Neural cell (in vitro differentiated cells): ENCODE results near the gene AP3D1. TPM values are rescaled to one million over a fixed set of nuclear protein-coding genes. Genes with fewer than 3 reads are reported as not detected.
A peak's percentile ranks its signal among the peaks of the same experiment; 100 is the strongest.

ENCODE experiments used
- H2AFZ ChIP-seq: fragments of 200-600, 300-800 bp; sonication (generic), shearing (Covaris generic); 2 replicates; pipeline ENCODE4 v1.6.0; 2014; ENCODE audit warnings: low read depth, mild to moderate bottlenecking, antibody characterized with exemption, low read length, moderate library complexity
- H3F3A ChIP-seq: fragments of 200-600 bp; shearing (Covaris generic); 2 replicates; pipeline ENCODE4 v1.6.1; 2016; ENCODE audit warnings: mild to moderate bottlenecking, moderate library complexity, mixed read lengths, antibody characterized with exemption, low read length; ENCODE audit not compliant: insufficient read depth, poor library complexity, severe bottlenecking
- H3K27ac ChIP-seq: fragments of 200-600, 300-800 bp; sonication (generic), shearing (Covaris generic); 2 replicates; pipeline ENCODE4 v1.5.1; 2014; ENCODE audit warnings: mild to moderate bottlenecking, low read length, moderate library complexity
- H3K27me3 ChIP-seq: fragments of 300-800, 200-600 bp; sonication (generic), shearing (Covaris generic); 2 replicates; pipeline ENCODE4 v1.6.0; 2014; ENCODE audit warnings: mild to moderate bottlenecking, low read depth, low read length, moderate library complexity; ENCODE audit not compliant: insufficient read depth
- H3K36me3 ChIP-seq: fragments of 300-800, 200-600 bp; sonication (generic), shearing (Covaris generic); 2 replicates; pipeline ENCODE4 v1.5.1; 2014; ENCODE audit warnings: mild to moderate bottlenecking, antibody characterized with exemption, low read length, moderate library complexity; ENCODE audit not compliant: insufficient read depth
- H3K4me2 ChIP-seq: fragments of 300-800, 200-600 bp; sonication (generic), shearing (Covaris generic); 2 replicates; pipeline ENCODE4 v1.6.0; 2014; ENCODE audit warnings: mild to moderate bottlenecking, low read length
- H3K4me3 ChIP-seq: fragments of 300-800, 200-600 bp; sonication (generic), shearing (Covaris generic); 2 replicates; pipeline ENCODE4 v1.5.1; 2014; ENCODE audit warnings: mild to moderate bottlenecking, low read length, moderate library complexity
- H3K79me2 ChIP-seq: fragments of 200-600 bp; shearing (Covaris generic); replicated peaks from 2 replicates; pipeline ENCODE4 v1.6.0; 2014; ENCODE audit warnings: mild to moderate bottlenecking, low read length, moderate library complexity; ENCODE audit not compliant: insufficient read depth
- H3K9ac ChIP-seq: fragments of 300-800, 200-600 bp; sonication (generic), shearing (Covaris generic); 2 replicates; pipeline ENCODE4 v1.6.1; 2016; ENCODE audit warnings: mild to moderate bottlenecking, low read length, mixed read lengths
- H3K9me2 ChIP-seq: fragments of 200-600 bp; shearing (Covaris generic); 2 replicates; pipeline ENCODE4 v1.6.1; 2016; ENCODE audit warnings: mild to moderate bottlenecking, low read length, mixed read lengths; ENCODE audit not compliant: insufficient read depth
- H3K9me3 ChIP-seq: fragments of 200-600, 300-800 bp; sonication (generic), shearing (Covaris generic); 2 replicates; pipeline ENCODE4 v1.6.1; 2016; ENCODE audit warnings: mild to moderate bottlenecking, mixed run types, low read length, moderate library complexity, mixed read lengths
- H4K20me1 ChIP-seq: fragments of 200-600 bp; shearing (Covaris generic); 2 replicates; pipeline ENCODE4 v1.6.1; 2016; ENCODE audit warnings: mild to moderate bottlenecking, mixed run types; ENCODE audit not compliant: insufficient read depth
- CTCF ChIP-seq: fragments of 450-650 bp; IDR thresholded peaks from 2 replicates; pipeline ENCODE4 v1.5.1; 2014; ENCODE audit warnings: antibody characterized with exemption, mild to moderate bottlenecking, moderate library complexity; ENCODE audit not compliant: poor library complexity, severe bottlenecking
- EP300 ChIP-seq: fragments of 450-650 bp; conservative IDR thresholded peaks from 2 replicates; pipeline ENCODE4 v1.6.1; 2014; ENCODE audit warnings: antibody characterized with exemption, mild to moderate bottlenecking, moderate library complexity; ENCODE audit not compliant: poor library complexity, severe bottlenecking
- EZH2 ChIP-seq: fragments of 200-600, 300-800 bp; shearing (Covaris generic), sonication (generic); IDR thresholded peaks from 2 replicates; pipeline ENCODE4 v1.6.1; 2014; ENCODE audit warnings: antibody characterized with exemption, low read length, borderline replicate concordance, mild to moderate bottlenecking; ENCODE audit not compliant: insufficient read depth, poor library complexity, severe bottlenecking
- MXI1 ChIP-seq: fragments of 450-650 bp; conservative IDR thresholded peaks from 2 replicates; pipeline ENCODE4 v1.6.1; 2014; ENCODE audit warnings: antibody characterized with exemption, mild to moderate bottlenecking; ENCODE audit not compliant: poor library complexity, severe bottlenecking
- POLR2AphosphoS5 ChIP-seq: IDR thresholded peaks from 2 replicates; pipeline ENCODE4 v1.6.1; 2012
- RAD21 ChIP-seq: fragments of 450-650 bp; conservative IDR thresholded peaks from 2 replicates; pipeline ENCODE4 v1.6.1; 2014; ENCODE audit warnings: antibody characterized with exemption, mild to moderate bottlenecking, moderate library complexity
- REST ChIP-seq: IDR thresholded peaks from 2 replicates; pipeline ENCODE4 v1.6.1; 2012; ENCODE audit warnings: borderline replicate concordance
- SMC3 ChIP-seq: fragments of 450-650 bp; conservative IDR thresholded peaks from 2 replicates; pipeline ENCODE4 v1.6.1; 2014; ENCODE audit warnings: antibody characterized with exemption, mild to moderate bottlenecking, moderate library complexity; ENCODE audit not compliant: poor library complexity
- TAF1 ChIP-seq: IDR thresholded peaks from 2 replicates; pipeline ENCODE4 v1.6.1; 2012; ENCODE audit warnings: low read depth
- polyA plus RNA-seq: library from polyadenylated mRNA; depleted of rRNA; stranded (reverse); fragments of >200 nt; gene quantifications from 2 replicates; pipeline ENCODE4 v1.2.3, GENCODE V29; 2014

The AP3D1 gene
- polyA plus RNA-seq, 1 donor from 2014 or later, result 60.7 TPM

GRCh38 chr19:2199215-2199614, 47.8 kb upstream of the AP3D1 start:
- no peak overlapping the region for H3K4me3 ChIP-seq
- no peak overlapping the region for H3K27ac ChIP-seq
- no peaks in the 10 kb centered on the region for H3K36me3 ChIP-seq
- H2AFZ ChIP-seq, result no peak overlapping the region
- H3K9ac ChIP-seq, result no peak overlapping the region
- H3K79me2 ChIP-seq, result peaks cover 3% of the 10 kb centered on the region
- TF ChIP-seq CTCF, result peak; percentile 29
- TF ChIP-seq EP300, result no peak
- H3K27me3 ChIP-seq, result no peaks in the 10 kb centered on the region
- no peaks in the 10 kb centered on the region for H4K20me1 ChIP-seq
- H3K4me2 ChIP-seq, result no peak overlapping the region
- no peaks in the 10 kb centered on the region for H3F3A ChIP-seq
- H3K9me3 ChIP-seq, result no peaks in the 10 kb centered on the region
- H3K9me2 ChIP-seq, result no peaks in the 10 kb centered on the region

- TF ChIP-seq EP300 (no peak), EZH2 (no peak), REST (no peak), SMC3 (no peak), RAD21 (no peak), TAF1 (no peak), POLR2AphosphoS5 (no peak), CTCF (no peak), MXI1 (no peak)
- H3K79me2 ChIP-seq, result peaks cover 3% of the 10 kb centered on the region
- H3K9me2 ChIP-seq, result no peaks in the 10 kb centered on the region
- no peak overlapping the region for H3K27ac ChIP-seq
- no peaks in the 10 kb centered on the region for H4K20me1 ChIP-seq
- H3K9ac ChIP-seq, result no peak overlapping the region
- H3F3A ChIP-seq, result no peaks in the 10 kb centered on the region
- no peak overlapping the region for H2AFZ ChIP-seq
- H3K4me2 ChIP-seq, result no peak overlapping the region
- no peaks in the 10 kb centered on the region for H3K27me3 ChIP-seq
- H3K36me3 ChIP-seq, result no peaks in the 10 kb centered on the region
- H3K9me3 ChIP-seq, result no peaks in the 10 kb centered on the region
- H3K4me3 ChIP-seq, result no peak overlapping the region
Measured at GRCh38 chr19:2198317-2198716, 47.0 kb upstream of the AP3D1 start.
